ENCODE data around the gene SLC39A3. TPM values are rescaled to one million over a fixed set of nuclear protein-coding genes. Genes with fewer than 3 reads are reported as not detected.

SLC39A3 gene
- total RNA-seq, 1 experiment from 2014 or later: 46.6 TPM

DNA sequence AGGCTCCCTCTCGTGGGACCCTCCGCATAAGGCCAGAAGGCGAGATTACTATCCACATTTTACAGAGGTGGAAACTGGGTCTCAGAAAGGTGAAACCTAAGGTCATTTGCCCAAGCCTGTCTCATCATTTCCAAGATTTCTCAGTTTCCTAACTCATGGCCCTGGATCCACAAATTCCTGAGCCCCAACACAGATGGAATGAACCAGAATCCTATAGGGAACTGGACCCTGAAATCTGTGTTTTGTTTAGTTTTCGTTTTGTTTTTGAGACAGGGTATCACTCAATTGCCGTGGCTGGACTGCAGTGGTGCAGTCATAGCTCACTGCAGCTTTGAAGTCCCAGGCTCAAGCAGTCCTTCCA is 36.8 kb downstream of the SLC39A3 start:
- TF ChIP-seq POLR2AphosphoS5 (IDR thresholded peaks at IDR 0.05; ENCODE audit: low read depth, low read length) (no peak), SIN3A (IDR thresholded peaks at IDR 0.05; ENCODE audit: borderline replicate concordance, insufficient read depth, low read depth, low read length) (no peak), TCF7L2 (IDR thresholded peaks at IDR 0.05; ENCODE audit: low read depth, low read length) (no peak)
- TF ChIP-seq, protein P1, sequence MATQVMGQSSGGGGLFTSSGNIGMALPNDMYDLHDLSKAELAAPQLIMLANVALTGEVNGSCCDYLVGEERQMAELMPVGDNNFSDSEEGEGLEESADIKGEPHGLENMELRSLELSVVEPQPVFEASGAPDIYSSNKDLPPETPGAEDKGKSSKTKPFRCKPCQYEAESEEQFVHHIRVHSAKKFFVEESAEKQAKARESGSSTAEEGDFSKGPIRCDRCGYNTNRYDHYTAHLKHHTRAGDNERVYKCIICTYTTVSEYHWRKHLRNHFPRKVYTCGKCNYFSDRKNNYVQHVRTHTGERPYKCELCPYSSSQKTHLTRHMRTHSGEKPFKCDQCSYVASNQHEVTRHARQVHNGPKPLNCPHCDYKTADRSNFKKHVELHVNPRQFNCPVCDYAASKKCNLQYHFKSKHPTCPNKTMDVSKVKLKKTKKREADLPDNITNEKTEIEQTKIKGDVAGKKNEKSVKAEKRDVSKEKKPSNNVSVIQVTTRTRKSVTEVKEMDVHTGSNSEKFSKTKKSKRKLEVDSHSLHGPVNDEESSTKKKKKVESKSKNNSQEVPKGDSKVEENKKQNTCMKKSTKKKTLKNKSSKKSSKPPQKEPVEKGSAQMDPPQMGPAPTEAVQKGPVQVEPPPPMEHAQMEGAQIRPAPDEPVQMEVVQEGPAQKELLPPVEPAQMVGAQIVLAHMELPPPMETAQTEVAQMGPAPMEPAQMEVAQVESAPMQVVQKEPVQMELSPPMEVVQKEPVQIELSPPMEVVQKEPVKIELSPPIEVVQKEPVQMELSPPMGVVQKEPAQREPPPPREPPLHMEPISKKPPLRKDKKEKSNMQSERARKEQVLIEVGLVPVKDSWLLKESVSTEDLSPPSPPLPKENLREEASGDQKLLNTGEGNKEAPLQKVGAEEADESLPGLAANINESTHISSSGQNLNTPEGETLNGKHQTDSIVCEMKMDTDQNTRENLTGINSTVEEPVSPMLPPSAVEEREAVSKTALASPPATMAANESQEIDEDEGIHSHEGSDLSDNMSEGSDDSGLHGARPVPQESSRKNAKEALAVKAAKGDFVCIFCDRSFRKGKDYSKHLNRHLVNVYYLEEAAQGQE (IDR thresholded peaks at IDR 0.05; ENCODE audit: insufficient read depth in 1 of 2, low read depth in 2 of 2, low read length in 1 of 2): no peak
- TF ChIP-seq, protein P2, sequence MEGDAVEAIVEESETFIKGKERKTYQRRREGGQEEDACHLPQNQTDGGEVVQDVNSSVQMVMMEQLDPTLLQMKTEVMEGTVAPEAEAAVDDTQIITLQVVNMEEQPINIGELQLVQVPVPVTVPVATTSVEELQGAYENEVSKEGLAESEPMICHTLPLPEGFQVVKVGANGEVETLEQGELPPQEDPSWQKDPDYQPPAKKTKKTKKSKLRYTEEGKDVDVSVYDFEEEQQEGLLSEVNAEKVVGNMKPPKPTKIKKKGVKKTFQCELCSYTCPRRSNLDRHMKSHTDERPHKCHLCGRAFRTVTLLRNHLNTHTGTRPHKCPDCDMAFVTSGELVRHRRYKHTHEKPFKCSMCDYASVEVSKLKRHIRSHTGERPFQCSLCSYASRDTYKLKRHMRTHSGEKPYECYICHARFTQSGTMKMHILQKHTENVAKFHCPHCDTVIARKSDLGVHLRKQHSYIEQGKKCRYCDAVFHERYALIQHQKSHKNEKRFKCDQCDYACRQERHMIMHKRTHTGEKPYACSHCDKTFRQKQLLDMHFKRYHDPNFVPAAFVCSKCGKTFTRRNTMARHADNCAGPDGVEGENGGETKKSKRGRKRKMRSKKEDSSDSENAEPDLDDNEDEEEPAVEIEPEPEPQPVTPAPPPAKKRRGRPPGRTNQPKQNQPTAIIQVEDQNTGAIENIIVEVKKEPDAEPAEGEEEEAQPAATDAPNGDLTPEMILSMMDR (IDR thresholded peaks at IDR 0.05): no peak
- ChIA-PET POLR2A (no interaction called here), CTCF (no interaction called here)
- Histone ChIP-seq H3K36me3 (ENCODE audit: control insufficient read depth, insufficient read depth, low read length) (no peaks in the 10 kb centered on the region), H3K4me3 (ENCODE audit: low read depth in 2 of 2, low read length in 2 of 2) (peak overlapping the region; percentile 27 to 42), H3K4me1 (ENCODE audit: control insufficient read depth, insufficient read depth, low read length) (0 out of 2 replicates have a peak, but pooled peaks cover 3% of the 10 kb centered on the region), H3K27me3 (ENCODE audit: control insufficient read depth, insufficient read depth, low read length) (no peaks in the 10 kb centered on the region), H3K27ac (ENCODE audit: low read length) (no peak overlapping the region), H3K9me3 (ENCODE audit: control insufficient read depth, insufficient read depth, low read depth, low read length) (no peaks in the 10 kb centered on the region)
- DNase-seq (ENCODE audit: low read depth, low spot score) (no peak), ATAC-seq (no peak)
- no TSS peak for BruUV-seq (replicated peaks)
- intact Hi-C loops (cut with micrococcal nuclease; ENCODE audit: unreplicated experiment): no loop called here
- in situ Hi-C loops (cut with HindIII; ENCODE audit: low pct_unique_long_range_greater_than_20kb, low sequenced_read_pairs): no loop called here

DNA sequence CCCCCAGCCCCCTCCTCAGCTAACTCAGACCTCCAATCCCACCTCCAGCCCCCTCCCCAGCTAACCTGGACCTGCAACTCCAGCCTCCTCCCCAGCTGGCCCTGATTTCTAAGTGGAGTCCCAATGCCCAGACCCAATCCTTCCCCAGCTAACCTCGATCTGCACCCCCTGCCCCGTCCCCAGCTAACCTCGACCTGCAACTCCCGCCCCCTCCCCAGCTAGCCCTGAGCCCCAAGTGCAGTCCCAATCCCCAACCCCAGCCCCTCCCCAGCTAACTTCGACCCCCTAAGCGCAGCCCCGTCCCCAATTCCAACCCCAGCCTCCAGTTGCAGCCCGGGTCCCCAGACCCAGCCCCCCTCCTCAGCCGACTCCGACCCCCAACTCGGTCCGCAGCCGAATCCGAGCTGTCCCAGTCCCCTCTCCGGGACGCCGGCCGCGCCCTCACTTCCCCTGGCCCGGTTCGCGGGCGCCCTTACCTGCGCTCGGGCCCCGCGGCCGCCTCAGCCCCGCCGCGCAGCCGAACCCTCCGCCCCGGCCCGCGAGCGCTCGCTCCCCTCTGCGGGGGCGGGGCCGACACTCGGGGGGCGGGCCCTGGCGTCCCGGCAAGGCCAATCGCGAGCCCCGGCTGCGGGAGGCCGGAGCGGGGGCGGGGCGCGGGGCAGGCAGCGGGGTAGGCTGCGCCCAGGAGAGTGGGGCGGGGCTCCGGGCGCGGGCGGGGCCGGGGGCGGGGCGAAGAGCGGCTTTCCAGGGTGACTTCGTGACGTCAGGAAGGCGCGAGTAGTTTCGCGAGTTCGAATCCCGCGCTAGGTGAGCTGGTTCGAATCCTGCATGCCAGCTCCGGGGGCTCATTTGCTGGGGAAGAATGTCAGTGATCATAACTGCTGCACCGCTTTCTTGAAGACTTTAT is 37.4 kb downstream of the SLC39A3 start, which contains the start of gene GNG7:
GNG7 (minus strand) TSS at position 525 of the 907 bp plus-strand sequence. CDS start 182,006 bp downstream, outside the sequence.
- CTCF ChIA-PET: interaction anchor here (1.3 kb wide), 1 partner anchor 54 kb away, joined by 6 read pairs; no protein-coding TSS in a partner anchor
- intact Hi-C loops (cut with micrococcal nuclease; ENCODE audit: unreplicated experiment): no loop called here
- POLR2A ChIA-PET: no interaction called here
- no TSS peak for BruUV-seq (replicated peaks)
- Histone ChIP-seq H3K36me3 (ENCODE audit: control insufficient read depth, insufficient read depth, low read length) (no peaks in the 10 kb centered on the region), H3K27ac (ENCODE audit: low read length) (no peak within 1 kb of the TSS), H3K9me3 (ENCODE audit: control insufficient read depth, insufficient read depth, low read depth, low read length) (no peaks in the 10 kb centered on the region), H3K27me3 (ENCODE audit: control insufficient read depth, insufficient read depth, low read length) (no peaks in the 10 kb centered on the region), H3K4me3 (ENCODE audit: low read depth in 2 of 2, low read length in 2 of 2) (peak within 1 kb of the TSS; percentile 42 to 44), H3K4me1 (ENCODE audit: control insufficient read depth, insufficient read depth, low read length) (0 out of 2 replicates have a peak, but pooled peaks cover 3% of the 10 kb centered on the region)
- TF ChIP-seq, protein P2 (IDR thresholded peaks at IDR 0.05): no peak
- TF ChIP-seq TCF7L2 (IDR thresholded peaks at IDR 0.05; ENCODE audit: low read depth, low read length) (no peak), SIN3A (IDR thresholded peaks at IDR 0.05; ENCODE audit: borderline replicate concordance, insufficient read depth, low read depth, low read length) (no peak), POLR2AphosphoS5 (IDR thresholded peaks at IDR 0.05; ENCODE audit: low read depth, low read length) (no peak)
- TF ChIP-seq, protein P1 (IDR thresholded peaks at IDR 0.05; ENCODE audit: insufficient read depth in 1 of 2, low read depth in 2 of 2, low read length in 1 of 2): no peak
- ATAC-seq (peak; percentile 99), DNase-seq (ENCODE audit: low read depth, low spot score) (no peak)
- in situ Hi-C loops (cut with HindIII; ENCODE audit: low pct_unique_long_range_greater_than_20kb, low sequenced_read_pairs): no loop called here
